GM18868 (cell line): Measurements from ENCODE around the gene SLC35G6.
A peak's percentile ranks its signal among the peaks of the same experiment; 100 is the strongest.
"Not testable (repeated sequence)": the region's sequence is repeated elsewhere in the genome, so short reads cannot be mapped to it uniquely, and the experiment has no call there.

ENCODE experiments used
- ATAC-seq: cut with Tn5 transposase; IDR thresholded peaks from one replicate; pipeline ENCODE4 v1.9.1; 2021; ENCODE audit warnings: mild to moderate bottlenecking, moderate library complexity; ENCODE audit not compliant: unreplicated experiment

SLC35G6 gene

GRCh38 chr17:7477392-7478275 is 3.6 kb upstream of the SLC35G6 start:
- ATAC-seq: no peak

- ATAC-seq: no peak
Observed at GRCh38 chr17:7478276-7479212, 2.7 kb upstream of the SLC35G6 start.

- no peak for ATAC-seq
Observed at GRCh38 chr17:7479213-7480088, 1.8 kb upstream of the SLC35G6 start, which contains the start of gene ZBTB4. Gene ZBTB4 (minus strand): TSS chr17:7479631. CDS start chr17:7466801, 12,830 bp downstream.

- no peak for ATAC-seq
Observed at GRCh38 chr17:7480089-7480384, 1.2 kb upstream of the SLC35G6 start.

- ATAC-seq: not testable (repeated sequence)
Observed at GRCh38 chr17:7481842-7482741, 846 bp downstream of the SLC35G6 start.

GRCh38 chr17:7482742-7483088 is 1.5 kb downstream of the SLC35G6 start:
- ATAC-seq: not testable (repeated sequence)

- no peak for ATAC-seq
Observed at GRCh38 chr17:7483255-7484066, 2.2 kb downstream of the SLC35G6 start.

GRCh38 chr17:7484067-7484918 is 3.0 kb downstream of the SLC35G6 start, which contains the start of gene POLR2A:
Gene POLR2A (plus strand): TSS chr17:7484366.
- ATAC-seq: peak; percentile 63

- ATAC-seq: no peak
Observed at GRCh38 chr17:7484919-7485377, 3.7 kb downstream of the SLC35G6 start.

- ATAC-seq: no peak
Observed at GRCh38 chr17:7486181-7486580, 4.9 kb downstream of the SLC35G6 start.

- no peak for ATAC-seq
Observed at GRCh38 chr17:7490144-7490543, 8.9 kb downstream of the SLC35G6 start.

GRCh38 chr17:7491583-7491982 is 10.3 kb downstream of the SLC35G6 start:
- ATAC-seq: no peak

GRCh38 chr17:7493941-7494340 is 12.7 kb downstream of the SLC35G6 start:
- no peak for ATAC-seq

- ATAC-seq: no peak
Observed at GRCh38 chr17:7495906-7496434, 14.7 kb downstream of the SLC35G6 start.

- no peak for ATAC-seq
Observed at GRCh38 chr17:7496470-7497183, 15.4 kb downstream of the SLC35G6 start.

GRCh38 chr17:7497228-7497627 is 16.0 kb downstream of the SLC35G6 start:
- ATAC-seq: no peak

- ATAC-seq: no peak
Observed at GRCh38 chr17:7497636-7498035, 16.4 kb downstream of the SLC35G6 start.
